Measurements from ENCODE around the gene HES6.
A peak's percentile ranks its signal among the peaks of the same experiment; 100 is the strongest.

Gene HES6

GRCh38 chr2:238238766-238239542 lies 884 bp downstream of the HES6 start:
- no peak for TF ChIP-seq CTCF (conservative IDR thresholded peaks at IDR 0.05; ENCODE audit: control insufficient read depth, insufficient read depth, low read depth, low read length)
- no peak overlapping the region for H3K4me3 ChIP-seq (ENCODE audit: control insufficient read depth, low read depth, low read length)
- no peak for DNase-seq (ENCODE audit: low read depth)

GRCh38 chr2:238238311-238238765 lies 1.5 kb downstream of the HES6 start:
- H3K4me3 ChIP-seq (ENCODE audit: control insufficient read depth, low read depth, low read length), result no peak overlapping the region
- no peak for DNase-seq (ENCODE audit: low read depth)
- TF ChIP-seq CTCF (conservative IDR thresholded peaks at IDR 0.05; ENCODE audit: control insufficient read depth, insufficient read depth, low read depth, low read length), result no peak

- DNase-seq (ENCODE audit: low read depth), result no peak
- H3K4me3 ChIP-seq (ENCODE audit: control insufficient read depth, low read depth, low read length), result no peak overlapping the region
Observed at GRCh38 chr2:238237431-238238135, 2.3 kb downstream of the HES6 start.

GRCh38 chr2:238236571-238236970 lies 3.3 kb downstream of the HES6 start:
- TF ChIP-seq CTCF (conservative IDR thresholded peaks at IDR 0.05; ENCODE audit: control insufficient read depth, insufficient read depth, low read depth, low read length), result no peak
- H3K4me3 ChIP-seq (ENCODE audit: control insufficient read depth, low read depth, low read length), result no peak overlapping the region
- no peak for DNase-seq (ENCODE audit: low read depth)

More at GRCh38 chr2:238237431-238238135, 2.3 kb downstream of the HES6 start:
- no peak for TF ChIP-seq CTCF (conservative IDR thresholded peaks at IDR 0.05; ENCODE audit: control insufficient read depth, insufficient read depth, low read depth, low read length)

GRCh38 chr2:238235856-238236255 lies 4.0 kb downstream of the HES6 start:
- H3K4me3 ChIP-seq (ENCODE audit: control insufficient read depth, low read depth, low read length), result no peak overlapping the region
- no peak for TF ChIP-seq CTCF (conservative IDR thresholded peaks at IDR 0.05; ENCODE audit: control insufficient read depth, insufficient read depth, low read depth, low read length)
- DNase-seq (ENCODE audit: low read depth), result no peak

GRCh38 chr2:238235331-238235732 lies 4.5 kb downstream of the HES6 start:
- H3K4me3 ChIP-seq (ENCODE audit: control insufficient read depth, low read depth, low read length), result no peak overlapping the region
- DNase-seq (ENCODE audit: low read depth), result peak; percentile 34
- no peak for TF ChIP-seq CTCF (conservative IDR thresholded peaks at IDR 0.05; ENCODE audit: control insufficient read depth, insufficient read depth, low read depth, low read length)

All from fibroblast of mammary gland (primary cell).